A549 (cell line): ENCODE measurements around the gene SLX9.

Experiments
- POLR2A ChIP-seq: IDR thresholded peaks from 2 replicates; pipeline ENCODE4 v1.6.1; 2012; ENCODE audit warnings: mild to moderate bottlenecking, low read length
- USF2 ChIP-seq: fragments of 450-650 bp; IDR thresholded peaks from 2 replicates; pipeline ENCODE4 v1.6.1; 2014; ENCODE audit warnings: antibody characterized with exemption

DNA sequence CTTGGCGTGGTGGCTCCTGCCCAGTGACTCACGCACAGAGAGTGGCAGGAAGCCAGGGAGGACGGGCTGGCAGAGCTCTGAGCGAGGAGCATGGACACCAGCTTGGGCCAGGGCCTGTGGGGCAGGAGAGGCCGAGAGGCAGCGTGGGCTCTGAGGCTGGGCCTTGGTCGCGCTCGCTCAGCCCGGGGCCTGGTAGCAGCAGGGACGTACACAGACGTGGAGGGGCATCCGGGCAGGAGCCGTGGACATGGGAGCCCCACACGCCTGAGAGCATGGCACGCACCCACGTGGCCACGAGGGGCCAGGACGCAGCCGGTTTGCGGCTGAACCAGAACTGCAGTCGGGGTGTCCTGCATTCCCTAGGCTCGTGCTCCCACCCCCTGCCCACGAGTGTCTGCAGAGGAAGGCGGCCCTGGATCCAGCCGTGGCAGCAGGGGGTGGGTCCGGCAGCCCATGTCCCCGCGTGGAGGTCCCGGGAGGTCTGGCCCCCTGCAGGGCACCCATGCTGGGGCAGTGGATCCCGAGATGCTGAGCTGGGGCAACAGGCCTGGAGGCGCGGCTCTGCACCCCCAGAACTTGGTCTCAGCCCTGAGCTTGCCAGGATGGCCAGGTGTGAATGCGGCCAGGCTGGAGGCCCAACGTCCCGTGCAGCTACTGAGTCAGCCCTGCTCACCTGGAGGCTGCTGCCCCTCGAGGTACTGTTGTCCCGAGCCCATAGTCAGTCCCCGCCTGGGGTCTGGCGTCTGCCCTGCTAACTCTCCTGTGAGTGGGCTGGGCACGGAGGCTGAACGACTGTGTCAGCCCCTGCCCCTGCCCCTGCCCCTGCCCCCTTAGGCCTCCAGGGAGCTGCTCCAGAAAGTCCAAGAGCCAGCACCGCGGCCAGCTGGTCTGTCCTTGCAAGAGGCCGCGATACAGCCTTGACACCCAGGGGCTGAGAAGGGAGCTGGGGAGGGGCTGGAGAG lies 61.6 kb downstream of the SLX9 start:
- TF ChIP-seq POLR2A: no peak
- TF ChIP-seq USF2: no peak
